Stimulated activated CD4-positive, alpha-beta T cell treated with anti-CD3 and anti-CD28 coated beads, Interleukin-2, amount 100 ng/mL, for 48 hours (primary cell): ENCODE measurements around the gene RSL1D1.

Experiments used
- DNase-seq, 2 donors: peaks; one replicate each; pipeline ENCODE4 v3.0.0-alpha.2; 2020

RSL1D1 gene

GRCh38 chr16:11851294-11852091 is at the start of gene RSL1D1:
TSS of gene RSL1D1 (minus strand) at chr16:11851542. CDS start at chr16:11851512, 30 bp downstream.
- DNase-seq: peak; percentile 88 to 94

GRCh38 chr16:11901091-11901490 is 49.7 kb upstream of the RSL1D1 start:
- no peak for DNase-seq

DNA sequence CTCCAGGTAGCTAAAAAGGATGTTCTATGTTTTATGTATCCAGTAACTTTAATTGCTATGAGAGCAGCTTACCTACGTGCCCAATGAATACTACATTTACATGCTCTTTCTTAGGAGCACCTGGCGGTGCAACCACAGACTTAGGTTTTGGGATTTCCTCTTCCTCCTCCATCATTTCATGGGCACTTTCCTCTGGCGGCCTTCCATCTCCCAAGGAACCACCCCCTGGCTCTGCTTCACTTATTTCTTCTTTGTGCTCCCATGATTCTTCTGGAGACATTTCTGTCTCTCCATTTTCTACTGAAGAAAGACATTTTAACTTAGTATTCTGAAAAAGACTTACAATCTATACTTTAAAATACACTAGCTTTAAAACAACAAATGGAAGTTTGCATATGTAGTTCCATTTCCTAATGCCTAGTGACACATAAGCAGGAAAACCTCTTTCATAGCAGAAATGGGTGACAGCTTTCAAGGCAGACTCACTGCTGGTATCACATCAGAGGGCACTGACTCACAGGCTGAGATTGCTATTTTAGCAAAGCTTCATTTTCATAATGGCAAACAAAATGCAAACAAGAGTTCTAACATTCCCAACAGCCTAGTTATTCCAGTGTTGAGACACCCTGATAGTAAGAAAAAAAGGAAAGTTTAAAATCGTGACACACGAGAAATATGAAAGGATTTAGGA is 45.3 kb upstream of the RSL1D1 start:
- no peak for DNase-seq

DNA sequence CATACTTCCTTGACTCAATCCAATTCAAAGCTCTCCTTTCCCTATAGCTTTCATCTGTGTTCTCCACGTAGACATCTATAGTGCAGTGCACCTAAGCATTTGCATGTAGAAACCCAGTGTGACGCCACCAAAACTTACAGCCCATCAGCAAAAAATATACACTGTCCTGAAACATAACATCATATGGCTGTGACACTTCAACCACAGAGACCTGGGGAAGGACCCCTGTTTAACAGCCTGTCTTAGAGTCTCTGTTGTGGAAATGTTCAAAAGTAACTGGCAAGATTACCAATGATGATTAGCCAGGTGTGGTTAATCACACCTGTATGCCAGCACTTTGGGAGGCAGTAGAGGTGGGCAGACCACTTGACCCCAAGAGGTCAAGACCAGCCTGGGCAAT is 42.2 kb upstream of the RSL1D1 start:
- no peak for DNase-seq

GRCh38 chr16:11892761-11893160 is 41.4 kb upstream of the RSL1D1 start:
- DNase-seq: no peak

DNA sequence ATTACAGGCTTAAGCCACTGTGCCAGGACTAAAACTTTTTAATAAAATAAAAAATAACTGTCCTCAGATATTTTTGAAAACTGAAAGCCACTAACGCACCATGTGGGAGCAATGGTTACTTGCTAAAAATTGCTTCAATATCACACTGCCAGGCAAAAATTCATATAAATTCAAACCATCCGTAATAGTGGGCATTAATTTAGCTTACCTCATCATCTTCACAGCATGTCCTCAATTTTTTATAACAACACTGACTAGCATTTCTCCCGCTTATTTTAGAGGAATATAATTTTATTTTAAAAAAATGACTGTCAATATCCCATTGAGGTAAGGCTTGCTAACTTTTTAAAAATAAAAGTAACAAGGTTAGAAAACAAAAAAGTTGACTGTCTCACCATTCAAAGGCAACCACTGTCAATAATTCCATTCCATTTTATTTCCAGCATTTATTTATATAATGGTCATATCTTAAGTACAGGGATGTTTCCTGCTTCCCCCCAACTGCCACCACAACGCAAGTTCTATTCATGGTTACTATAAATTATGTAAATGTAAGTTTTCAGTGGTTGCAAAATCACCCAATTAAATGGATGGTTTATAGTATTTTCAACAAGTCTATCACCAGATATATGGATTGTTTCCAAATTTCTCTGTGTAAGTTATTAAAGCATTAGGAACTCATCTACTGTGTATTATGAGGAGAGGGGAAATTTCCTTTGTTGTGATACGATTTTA is 39.1 kb upstream of the RSL1D1 start:
- DNase-seq: no peak

- no peak for DNase-seq
Observed at GRCh38 chr16:11886881-11887280, 35.5 kb upstream of the RSL1D1 start.

- DNase-seq: no peak
Observed at GRCh38 chr16:11884035-11884434, 32.7 kb upstream of the RSL1D1 start.

GRCh38 chr16:11880007-11880406 is 28.7 kb upstream of the RSL1D1 start:
- no peak for DNase-seq

DNA sequence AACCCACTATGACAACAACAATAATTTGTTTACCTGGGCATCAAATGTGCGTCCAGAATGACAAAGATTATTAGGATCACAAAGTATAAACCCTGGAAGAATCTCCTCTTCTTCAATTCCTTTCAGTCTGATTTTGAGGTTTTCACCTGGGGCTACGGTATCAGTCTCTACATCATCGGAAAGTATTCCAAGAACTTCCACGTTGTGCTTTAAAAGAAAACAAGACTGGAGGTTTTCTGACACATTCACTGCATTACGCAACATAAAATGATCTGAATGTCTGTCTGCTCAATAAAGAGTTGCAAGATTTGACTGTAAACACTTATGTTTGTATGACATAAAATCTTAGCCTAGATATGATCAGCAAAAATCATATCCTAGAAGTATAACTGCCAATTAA is 26.0 kb upstream of the RSL1D1 start:
- DNase-seq: no peak

- no peak for DNase-seq
Observed at GRCh38 chr16:11876306-11876705, 25.0 kb upstream of the RSL1D1 start.

DNA sequence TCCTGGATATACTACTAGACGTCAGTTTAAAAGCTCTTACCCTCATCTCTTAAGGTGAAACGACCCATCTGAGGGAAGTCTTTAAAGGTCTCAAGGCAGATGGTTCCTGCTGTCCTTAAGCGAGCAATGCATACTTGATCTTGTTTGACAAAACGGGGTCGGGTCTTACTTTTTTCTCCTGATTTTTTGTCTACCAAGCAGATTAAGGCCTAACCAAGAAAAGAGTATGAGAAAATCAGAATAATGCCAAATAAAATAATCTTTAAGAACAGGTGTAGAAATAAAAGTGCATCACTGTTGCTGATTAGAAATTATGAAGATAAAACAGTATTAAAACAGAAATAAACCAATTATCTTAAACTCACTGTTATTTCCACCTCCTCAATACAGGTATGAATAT is 24.4 kb upstream of the RSL1D1 start:
- DNase-seq: no peak

DNA sequence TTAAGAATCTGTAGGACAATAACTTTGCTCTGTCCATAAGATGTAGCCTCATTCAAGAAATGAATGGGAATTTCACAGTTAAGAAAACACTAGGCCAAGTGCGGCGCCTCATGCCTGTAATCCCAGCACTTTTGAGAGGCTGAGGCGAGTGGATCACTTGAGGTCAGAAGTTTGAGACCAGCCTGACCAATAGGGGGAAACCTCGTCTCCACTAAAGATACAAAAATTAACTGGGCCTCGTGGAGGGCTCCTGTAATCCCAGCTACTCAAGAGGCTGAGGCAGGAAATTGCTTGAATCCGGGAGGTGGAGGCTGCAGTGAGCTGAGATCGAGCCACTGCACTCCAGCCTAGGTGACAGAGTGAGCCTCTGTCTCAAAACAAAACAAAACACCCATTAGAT is 19.9 kb upstream of the RSL1D1 start:
- no peak for DNase-seq

DNA sequence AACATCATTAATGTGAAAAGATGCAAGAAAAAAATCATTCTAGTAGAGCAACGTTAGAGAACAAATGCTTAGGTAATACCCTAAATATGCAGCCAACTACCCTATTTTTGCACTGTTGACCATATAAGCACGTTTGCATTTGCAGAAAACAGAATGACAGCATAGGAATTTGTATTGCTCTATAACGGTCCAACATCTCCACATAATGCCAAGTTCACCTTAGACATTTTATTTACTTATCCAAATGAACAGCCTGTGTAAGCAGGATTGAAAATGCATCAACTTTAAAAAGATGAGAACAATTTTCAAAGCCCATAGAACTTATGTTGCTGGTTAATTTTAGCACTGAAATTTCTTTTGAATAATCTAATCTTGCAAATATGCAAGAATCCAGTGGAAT is 19.1 kb upstream of the RSL1D1 start:
- DNase-seq: no peak

DNA sequence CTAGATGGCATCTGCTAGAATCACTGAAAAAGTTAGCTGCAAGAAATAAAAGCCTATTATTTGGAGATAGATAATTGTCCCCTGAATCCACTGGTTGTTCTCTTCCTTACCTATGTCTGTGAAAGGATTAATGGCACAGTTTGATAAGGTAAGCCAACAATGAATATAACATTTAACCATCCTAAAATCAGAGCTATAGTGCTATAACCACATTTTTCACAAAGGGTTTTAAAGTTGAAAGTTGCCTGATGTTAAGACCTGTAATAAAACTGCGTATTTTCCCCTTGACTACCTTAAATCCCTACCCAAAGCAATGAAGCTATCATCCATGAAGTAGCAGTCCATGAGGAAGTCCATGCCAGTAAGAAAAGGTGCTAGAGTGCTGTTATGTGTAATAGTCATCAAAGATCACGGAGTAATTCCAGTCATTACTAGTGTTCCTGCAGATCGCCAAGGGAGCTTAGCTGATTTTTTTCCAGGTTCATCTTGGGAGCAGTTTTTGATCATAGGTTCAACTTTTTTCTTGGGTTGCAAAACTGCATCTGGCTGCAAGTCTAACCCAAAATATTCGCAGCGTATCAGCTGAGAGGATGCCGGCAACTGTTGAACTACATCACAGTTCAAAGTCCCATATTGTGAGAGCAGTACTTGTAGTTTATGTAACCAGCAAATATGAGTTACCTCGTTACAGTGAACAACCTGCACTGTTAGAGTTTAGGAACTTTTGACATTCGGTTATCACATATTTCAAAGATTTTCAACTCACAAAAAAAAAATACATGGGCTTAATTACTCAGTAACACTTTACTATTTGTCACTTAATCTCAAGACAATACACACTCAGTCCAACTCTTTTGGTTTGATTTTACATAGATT is 18.2 kb upstream of the RSL1D1 start:
- DNase-seq: no peak

DNA sequence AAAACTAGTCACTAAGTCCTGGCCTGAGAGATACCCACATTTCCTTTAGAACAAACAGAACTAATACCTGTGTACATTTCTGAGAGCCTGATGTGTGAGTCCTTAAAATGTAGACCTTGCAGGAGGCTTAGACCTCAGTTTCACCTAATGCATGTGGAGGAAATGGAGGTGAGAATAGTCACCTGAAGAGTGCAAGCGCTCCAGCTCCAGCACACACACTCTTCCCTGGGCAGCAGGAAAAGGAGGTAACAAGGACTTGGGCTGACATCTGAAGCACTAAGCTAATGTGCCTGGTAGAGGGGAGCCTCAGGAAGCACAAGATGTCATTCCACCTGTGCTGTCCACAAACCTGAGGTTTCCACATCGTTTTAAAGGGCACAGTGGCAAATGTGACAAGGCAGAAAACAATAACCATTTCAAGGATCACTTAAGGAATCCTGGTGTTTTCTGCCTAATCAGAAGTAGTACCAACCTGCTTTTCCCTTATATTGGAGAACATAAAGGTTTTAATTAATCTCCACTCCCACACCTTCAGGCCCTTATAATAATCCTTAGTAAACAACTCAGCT is 17.2 kb upstream of the RSL1D1 start:
- DNase-seq: no peak

GRCh38 chr16:11862489-11862888 is 11.1 kb upstream of the RSL1D1 start:
- DNase-seq: no peak

GRCh38 chr16:11857161-11857560 is 5.8 kb upstream of the RSL1D1 start:
- DNase-seq: no peak

DNA sequence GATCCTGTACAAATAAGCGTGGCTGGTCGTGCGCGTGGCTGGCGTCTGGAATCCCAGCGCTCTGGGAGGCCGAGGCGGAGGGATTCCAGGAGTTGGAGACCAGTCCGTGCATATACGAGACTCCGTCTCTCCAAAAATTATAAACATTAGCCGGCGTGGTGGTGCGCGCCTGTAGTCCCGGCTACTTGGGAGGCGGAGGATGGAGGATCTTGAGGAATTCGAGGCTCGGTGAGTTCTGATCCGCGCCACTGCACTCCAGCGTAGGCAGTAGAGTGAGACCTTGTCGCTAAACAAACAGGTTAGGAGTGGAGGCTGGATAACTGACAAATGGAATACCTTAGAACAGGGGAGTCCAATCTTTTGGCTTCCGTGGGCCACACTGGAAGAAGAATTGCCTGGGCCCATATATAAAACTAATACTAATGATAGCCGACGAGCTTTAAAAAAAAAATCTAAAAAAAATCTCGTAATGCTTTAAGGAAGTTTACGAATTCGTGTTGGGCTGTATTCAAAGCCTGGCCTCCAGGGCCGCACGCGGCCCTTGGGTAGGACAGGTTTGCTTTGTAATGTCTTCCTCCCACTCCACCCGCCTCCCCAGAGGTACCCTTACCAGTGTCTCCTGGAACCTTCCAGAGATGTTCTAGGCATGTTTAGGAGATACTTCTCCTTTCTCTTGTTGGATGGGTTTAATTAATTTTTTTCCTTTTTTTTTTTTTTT is 909 bp upstream of the RSL1D1 start:
- DNase-seq: no peak

GRCh38 chr16:11848842-11849241 is 2.5 kb downstream of the RSL1D1 start:
- DNase-seq: no peak

DNA sequence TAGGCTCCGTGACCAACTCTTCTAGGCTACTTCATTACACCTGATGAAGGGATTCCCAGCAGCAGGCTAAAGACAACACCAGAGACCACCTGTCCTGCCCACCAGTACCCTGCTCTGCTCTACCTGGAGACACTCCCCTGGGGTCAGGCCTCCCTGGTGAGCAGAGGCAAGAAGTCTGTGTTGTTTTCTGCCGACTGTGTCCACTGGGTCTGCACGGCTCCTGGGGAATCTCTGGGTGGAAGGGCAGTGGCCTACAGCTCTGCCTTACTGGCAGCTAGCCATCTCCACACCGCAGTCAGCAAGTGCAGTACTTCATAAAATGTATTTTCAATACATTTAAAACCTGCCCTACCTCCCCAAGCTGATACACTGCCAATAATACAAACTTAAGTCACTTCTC is 6.8 kb downstream of the RSL1D1 start:
- DNase-seq: no peak

DNA sequence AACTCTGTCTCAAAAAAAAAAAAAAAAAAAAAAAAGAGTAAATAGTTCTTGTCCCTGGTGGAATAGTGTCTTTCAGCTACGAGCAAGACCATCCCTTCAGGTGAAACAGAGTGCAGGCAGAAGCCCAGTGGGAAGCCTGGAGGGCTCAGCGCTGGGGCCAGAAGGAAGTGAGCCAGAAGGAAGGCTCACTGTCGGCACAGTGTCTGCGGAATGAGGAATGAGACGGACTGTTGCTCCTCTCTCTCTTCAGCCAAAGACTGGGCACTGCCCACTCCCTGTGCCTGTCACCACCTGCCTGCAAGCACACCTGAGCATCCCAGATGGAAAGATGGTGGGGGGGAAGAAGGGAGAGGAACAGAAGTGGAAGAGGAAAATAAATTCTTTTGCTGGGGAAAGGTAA is 7.5 kb downstream of the RSL1D1 start:
- DNase-seq: no peak
